Measurements from ENCODE around the gene ADTRP. TPM values are rescaled to one million over a fixed set of nuclear protein-coding genes. Genes with fewer than 3 reads are reported as not detected.

ADTRP gene
- total RNA-seq, 2 donors from 2014 or later: 47.7 to 81.3 TPM

- Mint-ChIP-seq H3K27ac (no peak overlapping the region), H3K4me1 (peaks cover 4% of the 10 kb centered on the region), H3K27me3 (no peaks in the 10 kb centered on the region), H3K9me3 (peaks cover 6% of the 10 kb centered on the region), H3K4me3 (no peak overlapping the region), H3K36me3 (ENCODE audit: low read depth) (no peaks in the 10 kb centered on the region)
- peak; percentile 97 for ATAC-seq (replicated peaks)
Measured at GRCh38 chr6:11791354-11792107, 12.9 kb upstream of the ADTRP start.

- ATAC-seq (replicated peaks): no peak
- H3K9me3 Mint-ChIP-seq: peaks cover 6% of the 10 kb centered on the region
- H3K4me3 Mint-ChIP-seq: no peak overlapping the region
- peaks cover 10% of the 10 kb centered on the region for H3K4me1 Mint-ChIP-seq
- no peaks in the 10 kb centered on the region for H3K36me3 Mint-ChIP-seq (ENCODE audit: low read depth)
- H3K27me3 Mint-ChIP-seq: no peaks in the 10 kb centered on the region
- no peak overlapping the region for H3K27ac Mint-ChIP-seq
Measured at GRCh38 chr6:11789744-11790143, 11.1 kb upstream of the ADTRP start.

GRCh38 chr6:11788043-11788442 is 9.4 kb upstream of the ADTRP start:
- peaks cover 8% of the 10 kb centered on the region for H3K27me3 Mint-ChIP-seq
- peaks cover 4% of the 10 kb centered on the region for H3K9me3 Mint-ChIP-seq
- H3K27ac Mint-ChIP-seq: no peak overlapping the region
- no peak overlapping the region for H3K4me3 Mint-ChIP-seq
- H3K4me1 Mint-ChIP-seq: peaks cover 14% of the 10 kb centered on the region
- ATAC-seq (replicated peaks): no peak
- H3K36me3 Mint-ChIP-seq (ENCODE audit: low read depth): no peaks in the 10 kb centered on the region

GRCh38 chr6:11785774-11786579 is 7.4 kb upstream of the ADTRP start:
- H3K27ac Mint-ChIP-seq: no peak overlapping the region
- H3K27me3 Mint-ChIP-seq: peaks cover 10% of the 10 kb centered on the region
- no peak overlapping the region for H3K4me3 Mint-ChIP-seq
- H3K9me3 Mint-ChIP-seq: no peaks in the 10 kb centered on the region
- peaks cover 10% of the 10 kb centered on the region for H3K4me1 Mint-ChIP-seq
- no peaks in the 10 kb centered on the region for H3K36me3 Mint-ChIP-seq (ENCODE audit: low read depth)
- peak; percentile 92 for ATAC-seq (replicated peaks)

GRCh38 chr6:11785415-11785773 is 6.8 kb upstream of the ADTRP start:
- H3K4me3 Mint-ChIP-seq: no peak overlapping the region
- no peak overlapping the region for H3K27ac Mint-ChIP-seq
- peak; percentile 81 for ATAC-seq (replicated peaks)
- no peaks in the 10 kb centered on the region for H3K9me3 Mint-ChIP-seq
- H3K36me3 Mint-ChIP-seq (ENCODE audit: low read depth): no peaks in the 10 kb centered on the region
- H3K27me3 Mint-ChIP-seq: peaks cover 10% of the 10 kb centered on the region
- H3K4me1 Mint-ChIP-seq: peaks cover 10% of the 10 kb centered on the region

- H3K9me3 Mint-ChIP-seq: no peaks in the 10 kb centered on the region
- no peak overlapping the region for H3K27ac Mint-ChIP-seq
- H3K4me3 Mint-ChIP-seq: no peak overlapping the region
- H3K36me3 Mint-ChIP-seq (ENCODE audit: low read depth): no peaks in the 10 kb centered on the region
- H3K4me1 Mint-ChIP-seq: peaks cover 10% of the 10 kb centered on the region
- peaks cover 10% of the 10 kb centered on the region for H3K27me3 Mint-ChIP-seq
- ATAC-seq (replicated peaks): no peak
Measured at GRCh38 chr6:11784341-11784740, 5.7 kb upstream of the ADTRP start.

GRCh38 chr6:11783524-11784064 is 5.0 kb upstream of the ADTRP start:
- no peak overlapping the region for H3K4me3 Mint-ChIP-seq
- no peak for ATAC-seq (replicated peaks)
- no peaks in the 10 kb centered on the region for H3K9me3 Mint-ChIP-seq
- H3K36me3 Mint-ChIP-seq (ENCODE audit: low read depth): no peaks in the 10 kb centered on the region
- peaks cover 10% of the 10 kb centered on the region for H3K4me1 Mint-ChIP-seq
- H3K27ac Mint-ChIP-seq: no peak overlapping the region
- peaks cover 10% of the 10 kb centered on the region for H3K27me3 Mint-ChIP-seq

- Mint-ChIP-seq H3K27me3 (peaks cover 10% of the 10 kb centered on the region), H3K36me3 (ENCODE audit: low read depth) (no peaks in the 10 kb centered on the region), H3K4me1 (peaks cover 10% of the 10 kb centered on the region), H3K9me3 (no peaks in the 10 kb centered on the region), H3K27ac (no peak overlapping the region), H3K4me3 (no peak overlapping the region)
- ATAC-seq (replicated peaks): no peak
Measured at GRCh38 chr6:11782524-11782923, 3.9 kb upstream of the ADTRP start.

- Mint-ChIP-seq H3K27me3 (peaks cover 10% of the 10 kb centered on the region), H3K4me3 (no peak overlapping the region), H3K4me1 (peaks cover 4% of the 10 kb centered on the region), H3K27ac (no peak overlapping the region), H3K36me3 (ENCODE audit: low read depth) (no peaks in the 10 kb centered on the region), H3K9me3 (no peaks in the 10 kb centered on the region)
- ATAC-seq (replicated peaks): no peak
Measured at GRCh38 chr6:11780097-11780428, 1.5 kb upstream of the ADTRP start.

GRCh38 chr6:11779329-11780096 is 910 bp upstream of the ADTRP start:
- no peak for ATAC-seq (replicated peaks)
- H3K4me1 Mint-ChIP-seq: peaks cover 4% of the 10 kb centered on the region
- peaks cover 10% of the 10 kb centered on the region for H3K27me3 Mint-ChIP-seq
- H3K36me3 Mint-ChIP-seq (ENCODE audit: low read depth): no peaks in the 10 kb centered on the region
- H3K9me3 Mint-ChIP-seq: no peaks in the 10 kb centered on the region
- H3K4me3 Mint-ChIP-seq: no peak overlapping the region
- H3K27ac Mint-ChIP-seq: no peak overlapping the region

- Mint-ChIP-seq H3K27me3 (peaks cover 1% of the 10 kb centered on the region), H3K27ac (no peak overlapping the region), H3K4me1 (no peaks in the 10 kb centered on the region), H3K9me3 (no peaks in the 10 kb centered on the region), H3K36me3 (ENCODE audit: low read depth) (no peaks in the 10 kb centered on the region), H3K4me3 (no peak overlapping the region)
- no peak for ATAC-seq (replicated peaks)
Measured at GRCh38 chr6:11778036-11778435, 567 bp downstream of the ADTRP start.

- H3K36me3 Mint-ChIP-seq (ENCODE audit: low read depth): no peaks in the 10 kb centered on the region
- no peaks in the 10 kb centered on the region for H3K9me3 Mint-ChIP-seq
- no peak overlapping the region for H3K27ac Mint-ChIP-seq
- no peak for ATAC-seq (replicated peaks)
- peaks cover 10% of the 10 kb centered on the region for H3K4me1 Mint-ChIP-seq
- H3K27me3 Mint-ChIP-seq: no peaks in the 10 kb centered on the region
- H3K4me3 Mint-ChIP-seq: no peak overlapping the region
Measured at GRCh38 chr6:11775791-11776409, 2.7 kb downstream of the ADTRP start.

GRCh38 chr6:11774426-11774825 is 4.2 kb downstream of the ADTRP start:
- Mint-ChIP-seq H3K36me3 (ENCODE audit: low read depth) (no peaks in the 10 kb centered on the region), H3K27ac (no peak overlapping the region), H3K9me3 (no peaks in the 10 kb centered on the region), H3K4me1 (peaks cover 10% of the 10 kb centered on the region), H3K27me3 (no peaks in the 10 kb centered on the region), H3K4me3 (no peak overlapping the region)
- ATAC-seq (replicated peaks): no peak

GRCh38 chr6:11773581-11773980 is 5.0 kb downstream of the ADTRP start:
- no peak overlapping the region for H3K4me3 Mint-ChIP-seq
- no peaks in the 10 kb centered on the region for H3K9me3 Mint-ChIP-seq
- no peaks in the 10 kb centered on the region for H3K27me3 Mint-ChIP-seq
- H3K27ac Mint-ChIP-seq: no peak overlapping the region
- H3K36me3 Mint-ChIP-seq (ENCODE audit: low read depth): no peaks in the 10 kb centered on the region
- H3K4me1 Mint-ChIP-seq: peaks cover 13% of the 10 kb centered on the region
- ATAC-seq (replicated peaks): no peak

Measured in activated T-helper 17 cell treated with anti-CD3 and anti-CD28 coated beads, Interleukin-2, amount 50 U/mL, for 72 hours (primary cell).